Neural progenitor cell (in vitro differentiated cells): ENCODE results near the gene PPP1R3A. TPM values are rescaled to one million over a fixed set of nuclear protein-coding genes. Genes with fewer than 3 reads are reported as not detected.

ENCODE experiments used
- DNase-seq: peaks from one replicate; pipeline ENCODE4 v3.0.0-alpha.2; 2016; ENCODE audit warnings: low spot score
- H2AFZ ChIP-seq: fragments of 200-600 bp; sonication (generic); replicated peaks from 2 replicates; pipeline ENCODE4 v1.6.1; 2016; ENCODE audit warnings: antibody characterized with exemption
- H3F3A ChIP-seq: fragments of 200-600 bp; sonication (generic); 2 replicates; pipeline ENCODE4 v1.6.1; 2016; ENCODE audit warnings: antibody characterized with exemption, low read depth
- H3K27ac ChIP-seq: fragments of 200-600 bp; sonication (generic); 2 replicates; pipeline ENCODE4 v1.5.1; 2016; ENCODE audit warnings: mild to moderate bottlenecking
- H3K27me3 ChIP-seq: fragments of 200-600 bp; sonication (generic); 2 replicates; pipeline ENCODE4 v1.6.1; 2016; ENCODE audit warnings: mild to moderate bottlenecking, moderate library complexity
- H3K36me3 ChIP-seq: fragments of 200-600 bp; sonication (generic); 2 replicates; pipeline ENCODE4 v1.5.1; 2016
- H3K4me1 ChIP-seq: fragments of 200-600 bp; sonication (generic); 2 replicates; pipeline ENCODE4 v1.6.1; 2016; ENCODE audit warnings: mixed run types
- H3K4me2 ChIP-seq: fragments of 200-600 bp; sonication (generic); 2 replicates; pipeline ENCODE4 v1.6.1; 2016
- H3K4me3 ChIP-seq: fragments of 200-600 bp; sonication (generic); 2 replicates; pipeline ENCODE4 v1.5.1; 2016
- H3K79me2 ChIP-seq: fragments of 200-600 bp; sonication (generic); 2 replicates; pipeline ENCODE4 v1.6.1; 2016; ENCODE audit warnings: low read depth
- H3K9ac ChIP-seq: fragments of 200-600 bp; sonication (generic); 2 replicates; pipeline ENCODE4 v1.6.1; 2016
- H3K9me3 ChIP-seq: fragments of 200-600 bp; sonication (generic); 2 replicates; pipeline ENCODE4 v1.5.1; 2016; ENCODE audit warnings: low read depth
- H4K20me1 ChIP-seq: fragments of 200-600 bp; sonication (generic); 2 replicates; pipeline ENCODE4 v1.6.1; 2016; ENCODE audit warnings: low read depth
- H3K27ac Mint-ChIP-seq: 3 replicates; pipeline ENCODE4 v1.8.0; 2021; ENCODE audit warnings: mixed read lengths
- H3K27me3 Mint-ChIP-seq: 2 replicates; pipeline ENCODE4 v1.8.0; 2022; ENCODE audit warnings: low read depth, mild to moderate bottlenecking, inconsistent platforms, moderate library complexity, mixed read lengths; ENCODE audit not compliant: insufficient read depth
- H3K36me3 Mint-ChIP-seq: 3 replicates; pipeline ENCODE4 v1.8.0; 2021; ENCODE audit warnings: mixed read lengths
- H3K4me1 Mint-ChIP-seq: 3 replicates; pipeline ENCODE4 v1.8.0; 2021; ENCODE audit warnings: mixed read lengths
- H3K4me3 Mint-ChIP-seq: 3 replicates; pipeline ENCODE4 v1.8.0; 2021; ENCODE audit warnings: mild to moderate bottlenecking, moderate library complexity, mixed read lengths
- H3K9me3 Mint-ChIP-seq: 3 replicates; pipeline ENCODE4 v1.8.0; 2020; ENCODE audit warnings: mixed read lengths
- CTCF ChIP-seq: fragments of 200-600 bp; sonication (generic); IDR thresholded peaks from 2 replicates; pipeline ENCODE4 v1.5.1; 2017; ENCODE audit warnings: antibody characterized with exemption, mild to moderate bottlenecking
- EZH2 ChIP-seq: fragments of 200-600 bp; sonication (generic); IDR thresholded peaks from 2 replicates; pipeline ENCODE4 v1.6.1; 2017; ENCODE audit warnings: antibody characterized with exemption, mild to moderate bottlenecking, moderate library complexity
- EZH2phosphoT487 ChIP-seq: fragments of 200-600 bp; sonication (generic); IDR thresholded peaks from 2 replicates; pipeline ENCODE4 v1.6.1; 2017; ENCODE audit warnings: antibody characterized with exemption
- total RNA-seq: library from RNA; depleted of rRNA; stranded (reverse); fragments of >200 nt; gene quantifications from 2 replicates; pipeline ENCODE4 v1.2.3, GENCODE V29; 2015; ENCODE audit warnings: low replicate concordance

Gene PPP1R3A
- total RNA-seq, 1 donor from 2014 or later, result not detected

- Mint-ChIP-seq H3K4me1 (no peaks in the 10 kb centered on the region), H3K27ac (no peak overlapping the region), H3K9me3 (no peaks in the 10 kb centered on the region), H3K36me3 (no peaks in the 10 kb centered on the region), H3K4me3 (no peak overlapping the region), H3K27me3 (no peaks in the 10 kb centered on the region)
- peaks cover 5% of the 10 kb centered on the region for H3F3A ChIP-seq
- no peaks in the 10 kb centered on the region for H3K79me2 ChIP-seq
- H3K4me2 ChIP-seq, result no peak overlapping the region
- peaks cover 26% of the 10 kb centered on the region for H3K4me1 ChIP-seq
- no peak overlapping the region for H3K4me3 ChIP-seq
- H3K27me3 ChIP-seq, result no peaks in the 10 kb centered on the region
- DNase-seq, result no peak
- H3K9ac ChIP-seq, result no peak overlapping the region
- H3K27ac ChIP-seq, result no peak overlapping the region
- H3K9me3 ChIP-seq, result no peaks in the 10 kb centered on the region
- H3K36me3 ChIP-seq, result no peaks in the 10 kb centered on the region
- no peaks in the 10 kb centered on the region for H4K20me1 ChIP-seq
- H2AFZ ChIP-seq, result no peak overlapping the region
- TF ChIP-seq EZH2, result no peak
- TF ChIP-seq EZH2phosphoT487, result no peak
- no peak for TF ChIP-seq CTCF
Observed at GRCh38 chr7:113828581-113828980, 90.2 kb downstream of the PPP1R3A start.
